IMR-90 (cell line): ENCODE data around the gene PCGF5.

Experiments used
- BHLHE40 ChIP-seq: fragments of 150-350 bp; IDR thresholded peaks from 2 replicates; pipeline ENCODE4 v1.6.1; 2016; ENCODE audit warnings: mild to moderate bottlenecking, low read depth, low read length
- CEBPB ChIP-seq: IDR thresholded peaks from 2 replicates; pipeline ENCODE4 v1.6.1; 2012; ENCODE audit warnings: low read depth, low read length, improper control_type of control experiment
- MAZ ChIP-seq: IDR thresholded peaks from 2 replicates; pipeline ENCODE4 v1.6.1; 2012; ENCODE audit warnings: low read depth, mild to moderate bottlenecking, low read length, improper control_type of control experiment, moderate library complexity, borderline replicate concordance
- MXI1 ChIP-seq: IDR thresholded peaks from 2 replicates; pipeline ENCODE4 v1.6.1; 2012; ENCODE audit warnings: low read depth, mild to moderate bottlenecking, low read length, moderate library complexity, borderline replicate concordance
- POLR2A ChIP-seq: IDR thresholded peaks from 2 replicates; pipeline ENCODE4 v1.6.1; 2012; ENCODE audit warnings: mild to moderate bottlenecking, low read depth, low read length
- RCOR1 ChIP-seq: IDR thresholded peaks from 2 replicates; pipeline ENCODE4 v1.6.1; 2012; ENCODE audit warnings: mild to moderate bottlenecking, low read length, improper control_type of control experiment; ENCODE audit not compliant: insufficient replicate concordance
- SMC3 ChIP-seq: fragments of 150-350 bp; IDR thresholded peaks from 2 replicates; pipeline ENCODE4 v1.6.1; 2016; ENCODE audit warnings: low read depth, mild to moderate bottlenecking, antibody characterized with exemption, low read length, moderate library complexity
- TF ChIP-seq, protein P1 (sequence below): conservative IDR thresholded peaks from 2 replicates; pipeline ENCODE4 v1.5.1; 2012; ENCODE audit warnings: mild to moderate bottlenecking, low read depth, low read length, improper control_type of control experiment
- TF ChIP-seq, protein P2 (sequence below): fragments of 150-350 bp; IDR thresholded peaks from 2 replicates; pipeline ENCODE4 v1.6.1; 2017; ENCODE audit warnings: mild to moderate bottlenecking, antibody characterized with exemption, low read length, low read depth

- TF ChIP-seq MAZ (no peak), POLR2A (no peak), MXI1 (no peak), SMC3 (no peak), RCOR1 (no peak), BHLHE40 (no peak), CEBPB (no peak)
- TF ChIP-seq, protein P1, sequence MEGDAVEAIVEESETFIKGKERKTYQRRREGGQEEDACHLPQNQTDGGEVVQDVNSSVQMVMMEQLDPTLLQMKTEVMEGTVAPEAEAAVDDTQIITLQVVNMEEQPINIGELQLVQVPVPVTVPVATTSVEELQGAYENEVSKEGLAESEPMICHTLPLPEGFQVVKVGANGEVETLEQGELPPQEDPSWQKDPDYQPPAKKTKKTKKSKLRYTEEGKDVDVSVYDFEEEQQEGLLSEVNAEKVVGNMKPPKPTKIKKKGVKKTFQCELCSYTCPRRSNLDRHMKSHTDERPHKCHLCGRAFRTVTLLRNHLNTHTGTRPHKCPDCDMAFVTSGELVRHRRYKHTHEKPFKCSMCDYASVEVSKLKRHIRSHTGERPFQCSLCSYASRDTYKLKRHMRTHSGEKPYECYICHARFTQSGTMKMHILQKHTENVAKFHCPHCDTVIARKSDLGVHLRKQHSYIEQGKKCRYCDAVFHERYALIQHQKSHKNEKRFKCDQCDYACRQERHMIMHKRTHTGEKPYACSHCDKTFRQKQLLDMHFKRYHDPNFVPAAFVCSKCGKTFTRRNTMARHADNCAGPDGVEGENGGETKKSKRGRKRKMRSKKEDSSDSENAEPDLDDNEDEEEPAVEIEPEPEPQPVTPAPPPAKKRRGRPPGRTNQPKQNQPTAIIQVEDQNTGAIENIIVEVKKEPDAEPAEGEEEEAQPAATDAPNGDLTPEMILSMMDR = no peak
- TF ChIP-seq, protein P2, sequence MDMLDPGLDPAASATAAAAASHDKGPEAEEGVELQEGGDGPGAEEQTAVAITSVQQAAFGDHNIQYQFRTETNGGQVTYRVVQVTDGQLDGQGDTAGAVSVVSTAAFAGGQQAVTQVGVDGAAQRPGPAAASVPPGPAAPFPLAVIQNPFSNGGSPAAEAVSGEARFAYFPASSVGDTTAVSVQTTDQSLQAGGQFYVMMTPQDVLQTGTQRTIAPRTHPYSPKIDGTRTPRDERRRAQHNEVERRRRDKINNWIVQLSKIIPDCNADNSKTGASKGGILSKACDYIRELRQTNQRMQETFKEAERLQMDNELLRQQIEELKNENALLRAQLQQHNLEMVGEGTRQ = no peak
Observed at GRCh38 chr10:91211675-91212074, 8.8 kb upstream of the PCGF5 start.
